ENCODE measurements around the gene TRIM71. TPM values are rescaled to one million over a fixed set of nuclear protein-coding genes. Genes with fewer than 3 reads are reported as not detected.

The TRIM71 gene
- total and polyA plus RNA-seq, 5 donors from 2014 or later: 0.03 to 0.47 (median 0.06) TPM

GRCh38 chr3:32862247-32862935 lies 44.6 kb downstream of the TRIM71 start:
- H3K4me1 Mint-ChIP-seq: peaks cover 0 to 4% (median 0%) of the 10 kb centered on the region in 4 donors
- H3K4me3 ChIP-seq (ENCODE audit: low read depth, low read length): no peak overlapping the region
- no peaks in the 10 kb centered on the region for H3K36me3 ChIP-seq (ENCODE audit: control insufficient read depth, insufficient read depth, low read length)
- DNase-seq (no peak), ATAC-seq (ENCODE audit: low read depth in 2 of 2) (no peak)
- no peaks in the 10 kb centered on the region for H3K27me3 ChIP-seq (ENCODE audit: control insufficient read depth, insufficient read depth, low read length)
- H3K9me3 ChIP-seq (ENCODE audit: control insufficient read depth in 2 of 2, low read length in 2 of 2): no peaks in the 10 kb centered on the region
- H3K36me3 Mint-ChIP-seq: no peaks in the 10 kb centered on the region
- no peaks in the 10 kb centered on the region for H3K4me1 ChIP-seq (ENCODE audit: control insufficient read depth, insufficient read depth, low read length, poor library complexity, severe bottlenecking)
- H3K9me3 Mint-ChIP-seq: peaks cover 0 to 2% (median 0%) of the 10 kb centered on the region in 7 donors
- H3K27ac Mint-ChIP-seq: no peak overlapping the region
- H3K27me3 Mint-ChIP-seq: peaks cover 20% of the 10 kb centered on the region
- H3K27ac ChIP-seq (ENCODE audit: insufficient read depth, low read length, poor library complexity, severe bottlenecking): no peak overlapping the region
- H3K4me3 Mint-ChIP-seq: no peak overlapping the region

GRCh38 chr3:32862936-32863487 lies 45.2 kb downstream of the TRIM71 start:
- Histone ChIP-seq H3K36me3 (ENCODE audit: control insufficient read depth, insufficient read depth, low read length) (no peaks in the 10 kb centered on the region), H3K9me3 (ENCODE audit: control insufficient read depth in 2 of 2, low read length in 2 of 2) (no peaks in the 10 kb centered on the region), H3K27ac (ENCODE audit: insufficient read depth, low read length, poor library complexity, severe bottlenecking) (no peak overlapping the region), H3K4me3 (ENCODE audit: low read depth, low read length) (no peak overlapping the region), H3K4me1 (ENCODE audit: control insufficient read depth, insufficient read depth, low read length, poor library complexity, severe bottlenecking) (no peaks in the 10 kb centered on the region), H3K27me3 (ENCODE audit: control insufficient read depth, insufficient read depth, low read length) (no peaks in the 10 kb centered on the region)
- H3K27me3 Mint-ChIP-seq: peaks cover 17% of the 10 kb centered on the region
- ATAC-seq (ENCODE audit: low read depth in 2 of 2): no peak
- no peak for DNase-seq
- H3K36me3 Mint-ChIP-seq: no peaks in the 10 kb centered on the region
- H3K9me3 Mint-ChIP-seq: peaks cover 0 to 2% (median 0%) of the 10 kb centered on the region in 7 donors
- H3K27ac Mint-ChIP-seq: no peak overlapping the region
- peaks cover 0 to 4% (median 0%) of the 10 kb centered on the region in 4 donors for H3K4me1 Mint-ChIP-seq
- H3K4me3 Mint-ChIP-seq: no peak overlapping the region

GRCh38 chr3:32865383-32865782 lies 47.6 kb downstream of the TRIM71 start:
- Histone ChIP-seq H3K36me3 (ENCODE audit: control insufficient read depth, insufficient read depth, low read length) (no peaks in the 10 kb centered on the region), H3K4me1 (ENCODE audit: control insufficient read depth, insufficient read depth, low read length, poor library complexity, severe bottlenecking) (no peaks in the 10 kb centered on the region), H3K9me3 (ENCODE audit: control insufficient read depth in 2 of 2, low read length in 2 of 2) (no peaks in the 10 kb centered on the region), H3K4me3 (ENCODE audit: low read depth, low read length) (no peak overlapping the region), H3K27ac (ENCODE audit: insufficient read depth, low read length, poor library complexity, severe bottlenecking) (no peak overlapping the region), H3K27me3 (ENCODE audit: control insufficient read depth, insufficient read depth, low read length) (no peaks in the 10 kb centered on the region)
- H3K9me3 Mint-ChIP-seq: peaks cover 0 to 2% (median 0%) of the 10 kb centered on the region in 7 donors
- H3K4me3 Mint-ChIP-seq: no peak overlapping the region
- DNase-seq (no peak), ATAC-seq (ENCODE audit: low read depth in 2 of 2) (no peak)
- H3K27ac Mint-ChIP-seq: no peak overlapping the region
- no peaks in the 10 kb centered on the region for H3K4me1 Mint-ChIP-seq
- no peaks in the 10 kb centered on the region for H3K36me3 Mint-ChIP-seq
- peaks cover 10% of the 10 kb centered on the region for H3K27me3 Mint-ChIP-seq

- Histone ChIP-seq H3K27me3 (ENCODE audit: control insufficient read depth, insufficient read depth, low read length) (no peaks in the 10 kb centered on the region), H3K9me3 (ENCODE audit: control insufficient read depth in 2 of 2, low read length in 2 of 2) (no peaks in the 10 kb centered on the region), H3K36me3 (ENCODE audit: control insufficient read depth, insufficient read depth, low read length) (no peaks in the 10 kb centered on the region), H3K4me3 (ENCODE audit: low read depth, low read length) (no peak overlapping the region), H3K4me1 (ENCODE audit: control insufficient read depth, insufficient read depth, low read length, poor library complexity, severe bottlenecking) (no peaks in the 10 kb centered on the region), H3K27ac (ENCODE audit: insufficient read depth, low read length, poor library complexity, severe bottlenecking) (no peak overlapping the region)
- peaks cover 13% of the 10 kb centered on the region for H3K27me3 Mint-ChIP-seq
- ATAC-seq (ENCODE audit: low read depth in 2 of 2) (no peak), DNase-seq (no peak)
- H3K4me1 Mint-ChIP-seq: no peaks in the 10 kb centered on the region
- no peaks in the 10 kb centered on the region for H3K36me3 Mint-ChIP-seq
- H3K9me3 Mint-ChIP-seq: peaks cover 0 to 2% (median 0%) of the 10 kb centered on the region in 7 donors
- no peak overlapping the region for H3K4me3 Mint-ChIP-seq
- H3K27ac Mint-ChIP-seq: no peak overlapping the region
Observed at GRCh38 chr3:32866533-32866932, 48.7 kb downstream of the TRIM71 start.

- no peaks in the 10 kb centered on the region for H3K9me3 ChIP-seq (ENCODE audit: control insufficient read depth in 2 of 2, low read length in 2 of 2)
Observed at GRCh38 chr3:32867954-32868353, 50.2 kb downstream of the TRIM71 start.

GRCh38 chr3:32868719-32869512 lies 51.1 kb downstream of the TRIM71 start:
- no peaks in the 10 kb centered on the region for H3K36me3 ChIP-seq (ENCODE audit: control insufficient read depth, insufficient read depth, low read length)
- H3K4me1 ChIP-seq (ENCODE audit: control insufficient read depth, insufficient read depth, low read length, poor library complexity, severe bottlenecking): no peaks in the 10 kb centered on the region
- DNase-seq: no peak
- no peaks in the 10 kb centered on the region for H3K9me3 ChIP-seq (ENCODE audit: control insufficient read depth in 2 of 2, low read length in 2 of 2)
- H3K4me3 ChIP-seq (ENCODE audit: low read depth, low read length): no peak overlapping the region
- H3K4me1 Mint-ChIP-seq: no peaks in the 10 kb centered on the region
- H3K27me3 ChIP-seq (ENCODE audit: control insufficient read depth, insufficient read depth, low read length): no peaks in the 10 kb centered on the region
- H3K9me3 Mint-ChIP-seq: no peaks in the 10 kb centered on the region
- H3K4me3 Mint-ChIP-seq: no peak overlapping the region
- no peaks in the 10 kb centered on the region for H3K36me3 Mint-ChIP-seq
- H3K27me3 Mint-ChIP-seq: peaks cover 4% of the 10 kb centered on the region
- H3K27ac Mint-ChIP-seq: no peak overlapping the region
- ATAC-seq (ENCODE audit: low read depth in 2 of 2): no peak
- H3K27ac ChIP-seq (ENCODE audit: insufficient read depth, low read length, poor library complexity, severe bottlenecking): no peak overlapping the region

More at GRCh38 chr3:32867954-32868353, 50.2 kb downstream of the TRIM71 start:
- H3K36me3 Mint-ChIP-seq: no peaks in the 10 kb centered on the region
- peaks cover 0 to 2% (median 0%) of the 10 kb centered on the region in 7 donors for H3K9me3 Mint-ChIP-seq
- no peak overlapping the region for H3K4me3 ChIP-seq (ENCODE audit: low read depth, low read length)
- no peak for ATAC-seq (ENCODE audit: low read depth in 2 of 2)
- no peak for DNase-seq
- H3K27me3 ChIP-seq (ENCODE audit: control insufficient read depth, insufficient read depth, low read length): no peaks in the 10 kb centered on the region
- no peak overlapping the region for H3K27ac Mint-ChIP-seq
- H3K4me1 ChIP-seq (ENCODE audit: control insufficient read depth, insufficient read depth, low read length, poor library complexity, severe bottlenecking): no peaks in the 10 kb centered on the region
- no peak overlapping the region for H3K4me3 Mint-ChIP-seq
- no peak overlapping the region for H3K27ac ChIP-seq (ENCODE audit: insufficient read depth, low read length, poor library complexity, severe bottlenecking)
- no peaks in the 10 kb centered on the region for H3K4me1 Mint-ChIP-seq
- peaks cover 10% of the 10 kb centered on the region for H3K27me3 Mint-ChIP-seq
- H3K36me3 ChIP-seq (ENCODE audit: control insufficient read depth, insufficient read depth, low read length): no peaks in the 10 kb centered on the region

- H3K4me1 Mint-ChIP-seq: no peaks in the 10 kb centered on the region
Observed at GRCh38 chr3:32869513-32870047, 51.8 kb downstream of the TRIM71 start.

More at GRCh38 chr3:32869513-32870047, 51.8 kb downstream of the TRIM71 start:
- H3K36me3 ChIP-seq (ENCODE audit: control insufficient read depth, insufficient read depth, low read length): no peaks in the 10 kb centered on the region
- no peak overlapping the region for H3K4me3 ChIP-seq (ENCODE audit: low read depth, low read length)
- H3K9me3 ChIP-seq (ENCODE audit: control insufficient read depth in 2 of 2, low read length in 2 of 2): no peaks in the 10 kb centered on the region
- H3K27ac ChIP-seq (ENCODE audit: insufficient read depth, low read length, poor library complexity, severe bottlenecking): no peak overlapping the region
- Mint-ChIP-seq H3K4me3 (no peak overlapping the region), H3K27me3 (peaks cover 4% of the 10 kb centered on the region), H3K27ac (no peak overlapping the region), H3K9me3 (no peaks in the 10 kb centered on the region), H3K36me3 (no peaks in the 10 kb centered on the region)
- ATAC-seq (ENCODE audit: low read depth in 2 of 2): no peak
- DNase-seq: no peak
- no peaks in the 10 kb centered on the region for H3K4me1 ChIP-seq (ENCODE audit: control insufficient read depth, insufficient read depth, low read length, poor library complexity, severe bottlenecking)
- H3K27me3 ChIP-seq (ENCODE audit: control insufficient read depth, insufficient read depth, low read length): no peaks in the 10 kb centered on the region
